ENCODE results near the gene SEMA5A. TPM values are rescaled to one million over a fixed set of nuclear protein-coding genes. Genes with fewer than 3 reads are reported as not detected.

Gene SEMA5A
- total RNA-seq, 1 donor from 2014 or later: 0.51 TPM

DNA sequence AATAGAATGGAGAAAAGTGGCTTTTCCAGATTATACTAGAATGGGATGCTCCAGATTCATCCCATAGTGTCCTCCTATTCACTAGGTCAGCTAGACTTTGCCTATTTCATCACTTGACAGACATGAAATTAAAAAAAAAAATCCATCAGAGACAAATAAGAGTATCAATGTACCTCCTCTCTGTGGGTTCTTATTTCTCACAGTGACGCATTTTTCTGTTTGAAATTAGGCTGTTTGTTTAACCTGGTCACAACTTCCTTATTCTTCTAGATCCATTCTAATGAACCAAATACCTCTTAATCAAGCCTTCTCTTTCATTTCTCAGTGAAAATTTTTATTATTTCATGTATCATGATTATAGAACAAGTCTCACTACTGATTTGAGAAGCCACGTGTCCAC lies 305.4 kb downstream of the SEMA5A start:
- no peaks in the 10 kb centered on the region for H3K27me3 Mint-ChIP-seq (ENCODE audit: unreplicated experiment)
- H3K4me3 Mint-ChIP-seq (ENCODE audit: unreplicated experiment): no peak overlapping the region
- H3K27ac Mint-ChIP-seq (ENCODE audit: unreplicated experiment): no peak overlapping the region
- no peak for DNase-seq
- no peaks in the 10 kb centered on the region for H3K9me3 Mint-ChIP-seq (ENCODE audit: unreplicated experiment)
- TF ChIP-seq, protein P1, sequence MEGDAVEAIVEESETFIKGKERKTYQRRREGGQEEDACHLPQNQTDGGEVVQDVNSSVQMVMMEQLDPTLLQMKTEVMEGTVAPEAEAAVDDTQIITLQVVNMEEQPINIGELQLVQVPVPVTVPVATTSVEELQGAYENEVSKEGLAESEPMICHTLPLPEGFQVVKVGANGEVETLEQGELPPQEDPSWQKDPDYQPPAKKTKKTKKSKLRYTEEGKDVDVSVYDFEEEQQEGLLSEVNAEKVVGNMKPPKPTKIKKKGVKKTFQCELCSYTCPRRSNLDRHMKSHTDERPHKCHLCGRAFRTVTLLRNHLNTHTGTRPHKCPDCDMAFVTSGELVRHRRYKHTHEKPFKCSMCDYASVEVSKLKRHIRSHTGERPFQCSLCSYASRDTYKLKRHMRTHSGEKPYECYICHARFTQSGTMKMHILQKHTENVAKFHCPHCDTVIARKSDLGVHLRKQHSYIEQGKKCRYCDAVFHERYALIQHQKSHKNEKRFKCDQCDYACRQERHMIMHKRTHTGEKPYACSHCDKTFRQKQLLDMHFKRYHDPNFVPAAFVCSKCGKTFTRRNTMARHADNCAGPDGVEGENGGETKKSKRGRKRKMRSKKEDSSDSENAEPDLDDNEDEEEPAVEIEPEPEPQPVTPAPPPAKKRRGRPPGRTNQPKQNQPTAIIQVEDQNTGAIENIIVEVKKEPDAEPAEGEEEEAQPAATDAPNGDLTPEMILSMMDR (IDR thresholded peaks at IDR 0.05; ENCODE audit: partially characterized antibody, unreplicated experiment): no peak
- no peaks in the 10 kb centered on the region for H3K4me1 Mint-ChIP-seq (ENCODE audit: low read depth, unreplicated experiment)
- H3K36me3 Mint-ChIP-seq (ENCODE audit: unreplicated experiment): no peaks in the 10 kb centered on the region

GRCh38 chr5:9239626-9240025 lies 306.2 kb downstream of the SEMA5A start:
- no peak for DNase-seq
- H3K4me3 Mint-ChIP-seq (ENCODE audit: unreplicated experiment): no peak overlapping the region
- H3K36me3 Mint-ChIP-seq (ENCODE audit: unreplicated experiment): no peaks in the 10 kb centered on the region
- H3K4me1 Mint-ChIP-seq (ENCODE audit: low read depth, unreplicated experiment): no peaks in the 10 kb centered on the region
- no peak overlapping the region for H3K27ac Mint-ChIP-seq (ENCODE audit: unreplicated experiment)
- TF ChIP-seq, protein P1 (IDR thresholded peaks at IDR 0.05; ENCODE audit: partially characterized antibody, unreplicated experiment): no peak
- H3K9me3 Mint-ChIP-seq (ENCODE audit: unreplicated experiment): no peaks in the 10 kb centered on the region
- no peaks in the 10 kb centered on the region for H3K27me3 Mint-ChIP-seq (ENCODE audit: unreplicated experiment)

- Mint-ChIP-seq H3K27me3 (ENCODE audit: unreplicated experiment) (no peaks in the 10 kb centered on the region), H3K27ac (ENCODE audit: unreplicated experiment) (no peak overlapping the region), H3K4me1 (ENCODE audit: low read depth, unreplicated experiment) (no peaks in the 10 kb centered on the region), H3K4me3 (ENCODE audit: unreplicated experiment) (no peak overlapping the region), H3K36me3 (ENCODE audit: unreplicated experiment) (no peaks in the 10 kb centered on the region), H3K9me3 (ENCODE audit: unreplicated experiment) (no peaks in the 10 kb centered on the region)
- DNase-seq: no peak
- TF ChIP-seq, protein P1 (IDR thresholded peaks at IDR 0.05; ENCODE audit: partially characterized antibody, unreplicated experiment): no peak
Observed at GRCh38 chr5:9239071-9239470, 306.8 kb downstream of the SEMA5A start.

DNA sequence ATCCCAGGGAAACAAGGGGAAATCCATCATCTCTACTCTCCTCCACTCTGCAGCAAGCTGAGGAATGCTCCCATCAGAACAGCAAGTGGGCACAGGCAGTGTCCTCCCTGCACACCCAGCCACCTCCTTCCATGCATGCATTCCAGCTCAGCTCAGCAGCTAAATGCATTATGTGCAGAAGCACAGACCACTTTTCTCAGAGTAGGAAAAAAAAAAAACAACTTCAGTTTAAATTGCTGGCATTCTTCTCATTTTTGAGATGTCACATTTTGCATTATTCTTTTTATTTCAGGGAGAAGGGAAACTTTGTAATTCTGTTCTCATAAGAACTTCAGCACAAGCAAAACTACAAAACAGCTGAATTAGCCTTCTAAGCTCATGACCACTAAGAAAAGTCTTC lies 312.2 kb downstream of the SEMA5A start:
- peaks cover 3% of the 10 kb centered on the region for H3K9me3 Mint-ChIP-seq (ENCODE audit: unreplicated experiment)
- TF ChIP-seq, protein P1 (IDR thresholded peaks at IDR 0.05; ENCODE audit: partially characterized antibody, unreplicated experiment): no peak

GRCh38 chr5:9233035-9233434 lies 312.8 kb downstream of the SEMA5A start:
- no peak overlapping the region for H3K4me3 Mint-ChIP-seq (ENCODE audit: unreplicated experiment)
- TF ChIP-seq, protein P1 (IDR thresholded peaks at IDR 0.05; ENCODE audit: partially characterized antibody, unreplicated experiment): no peak
- no peak overlapping the region for H3K27ac Mint-ChIP-seq (ENCODE audit: unreplicated experiment)
- no peaks in the 10 kb centered on the region for H3K4me1 Mint-ChIP-seq (ENCODE audit: low read depth, unreplicated experiment)
- H3K36me3 Mint-ChIP-seq (ENCODE audit: unreplicated experiment): no peaks in the 10 kb centered on the region
- no peak for DNase-seq
- no peaks in the 10 kb centered on the region for H3K27me3 Mint-ChIP-seq (ENCODE audit: unreplicated experiment)
- H3K9me3 Mint-ChIP-seq (ENCODE audit: unreplicated experiment): peaks cover 3% of the 10 kb centered on the region

More for the DNA sequence above, 312.2 kb downstream of the SEMA5A start:
- H3K4me3 Mint-ChIP-seq (ENCODE audit: unreplicated experiment): no peak overlapping the region
- H3K36me3 Mint-ChIP-seq (ENCODE audit: unreplicated experiment): no peaks in the 10 kb centered on the region
- H3K4me1 Mint-ChIP-seq (ENCODE audit: low read depth, unreplicated experiment): no peaks in the 10 kb centered on the region
- DNase-seq: no peak
- no peaks in the 10 kb centered on the region for H3K27me3 Mint-ChIP-seq (ENCODE audit: unreplicated experiment)
- no peak overlapping the region for H3K27ac Mint-ChIP-seq (ENCODE audit: unreplicated experiment)
